WERI-Rb-1 (cell line): ENCODE results near the gene APBA1.

ENCODE experiments used
- DNase-seq: peaks from one replicate; pipeline ENCODE4 v3.0.0-alpha.2; 2020
- H3K27ac ChIP-seq: fragments of 250-450 bp; sonication (Bioruptor Pico); 2 replicates; pipeline ENCODE4 v1.5.1; 2020; ENCODE audit warnings: mild to moderate bottlenecking, moderate library complexity
- H3K27me3 ChIP-seq: fragments of 250-450 bp; sonication (Bioruptor Pico); 2 replicates; pipeline ENCODE4 v1.5.1; 2021; ENCODE audit warnings: mild to moderate bottlenecking, low read depth, moderate library complexity; ENCODE audit not compliant: insufficient read depth, severe bottlenecking
- H3K36me3 ChIP-seq: fragments of 250-450 bp; sonication (Bioruptor Pico); 2 replicates; pipeline ENCODE4 v1.5.1; 2020; ENCODE audit warnings: mild to moderate bottlenecking, moderate library complexity
- H3K4me3 ChIP-seq: 2 replicates; pipeline ENCODE4 v1.5.1; 2011; ENCODE audit warnings: low read depth, mild to moderate bottlenecking, control low read depth, low read length
- H3K9me3 ChIP-seq: fragments of 250-450 bp; sonication (Bioruptor Pico); 2 replicates; pipeline ENCODE4 v1.5.1; 2021; ENCODE audit warnings: mild to moderate bottlenecking, moderate library complexity; ENCODE audit not compliant: severe bottlenecking
- CTCF ChIP-seq: IDR thresholded peaks from 2 replicates; pipeline ENCODE4 v1.5.1; 2011; ENCODE audit warnings: low read depth, mild to moderate bottlenecking, control low read depth, inconsistent platforms, low read length

The APBA1 gene

GRCh38 chr9:69653261-69653660 is 18.9 kb downstream of the APBA1 start:
- no peak for DNase-seq

GRCh38 chr9:69649566-69650250 is 22.5 kb downstream of the APBA1 start:
- no peak for DNase-seq
- Histone ChIP-seq H3K27ac (no peak overlapping the region), H3K4me3 (no peak overlapping the region), H3K36me3 (no peaks in the 10 kb centered on the region), H3K27me3 (no peaks in the 10 kb centered on the region), H3K9me3 (no peaks in the 10 kb centered on the region)
- TF ChIP-seq CTCF, result no peak

More at GRCh38 chr9:69653261-69653660, 18.9 kb downstream of the APBA1 start:
- H3K4me3 ChIP-seq, result no peak overlapping the region
- TF ChIP-seq CTCF, result no peak
- H3K27me3 ChIP-seq, result no peaks in the 10 kb centered on the region
- no peaks in the 10 kb centered on the region for H3K36me3 ChIP-seq
- H3K9me3 ChIP-seq, result no peaks in the 10 kb centered on the region
- H3K27ac ChIP-seq, result no peak overlapping the region

- no peaks in the 10 kb centered on the region for H3K27me3 ChIP-seq
- DNase-seq, result no peak
- H3K36me3 ChIP-seq, result no peaks in the 10 kb centered on the region
- no peak overlapping the region for H3K27ac ChIP-seq
- H3K9me3 ChIP-seq, result no peaks in the 10 kb centered on the region
- no peak overlapping the region for H3K4me3 ChIP-seq
- TF ChIP-seq CTCF, result no peak
Measured at GRCh38 chr9:69647804-69648203, 24.4 kb downstream of the APBA1 start.

- H3K36me3 ChIP-seq, result no peaks in the 10 kb centered on the region
- H3K4me3 ChIP-seq, result no peak overlapping the region
- no peaks in the 10 kb centered on the region for H3K27me3 ChIP-seq
- no peaks in the 10 kb centered on the region for H3K9me3 ChIP-seq
- no peak for TF ChIP-seq CTCF
- H3K27ac ChIP-seq, result no peak overlapping the region
- DNase-seq, result no peak
Measured at GRCh38 chr9:69646810-69647209, 25.4 kb downstream of the APBA1 start.

GRCh38 chr9:69645488-69645887 is 26.7 kb downstream of the APBA1 start:
- no peaks in the 10 kb centered on the region for H3K9me3 ChIP-seq
- H3K4me3 ChIP-seq, result no peak overlapping the region
- no peak for DNase-seq
- H3K27me3 ChIP-seq, result no peaks in the 10 kb centered on the region
- no peak overlapping the region for H3K27ac ChIP-seq
- H3K36me3 ChIP-seq, result no peaks in the 10 kb centered on the region
- TF ChIP-seq CTCF, result no peak

GRCh38 chr9:69643098-69643497 is 29.1 kb downstream of the APBA1 start:
- no peak for DNase-seq
- H3K27me3 ChIP-seq, result no peaks in the 10 kb centered on the region
- H3K4me3 ChIP-seq, result no peak overlapping the region
- no peak overlapping the region for H3K27ac ChIP-seq
- H3K36me3 ChIP-seq, result no peaks in the 10 kb centered on the region
- no peaks in the 10 kb centered on the region for H3K9me3 ChIP-seq
- no peak for TF ChIP-seq CTCF
